ENCODE measurements around the gene MYEOV.

DNA sequence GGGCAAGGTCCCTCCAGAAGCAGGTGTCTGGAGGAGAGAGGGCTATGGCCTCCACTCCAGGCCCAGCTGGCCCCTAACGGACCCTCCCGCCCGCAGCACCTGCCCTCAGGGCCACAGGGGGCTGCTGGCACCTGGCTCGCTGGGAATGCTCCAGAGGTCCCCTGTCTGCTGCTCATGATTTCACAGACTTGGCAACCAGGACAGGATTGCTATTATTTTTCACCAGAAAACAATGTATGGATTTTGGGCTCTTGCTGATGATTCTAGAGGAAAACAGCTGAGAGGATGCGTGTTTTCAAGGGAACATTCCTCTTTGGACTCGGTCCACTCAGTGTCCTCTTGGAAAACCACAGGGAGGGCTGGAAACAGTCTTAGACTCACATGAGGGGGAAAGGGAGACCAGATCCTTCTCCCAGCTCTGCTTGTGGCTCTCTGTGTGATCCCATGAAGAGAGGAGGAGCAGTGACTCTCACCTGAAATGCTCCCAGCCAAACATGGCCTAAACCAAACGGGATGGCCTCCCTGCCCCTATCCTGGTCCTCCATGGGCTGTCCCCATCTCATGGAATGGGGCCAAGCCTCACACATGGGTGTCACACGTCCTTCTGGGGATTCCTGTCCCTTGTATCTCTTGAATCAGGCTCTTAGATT is 15.8 kb downstream of the MYEOV start:
- TF ChIP-seq, protein P1, sequence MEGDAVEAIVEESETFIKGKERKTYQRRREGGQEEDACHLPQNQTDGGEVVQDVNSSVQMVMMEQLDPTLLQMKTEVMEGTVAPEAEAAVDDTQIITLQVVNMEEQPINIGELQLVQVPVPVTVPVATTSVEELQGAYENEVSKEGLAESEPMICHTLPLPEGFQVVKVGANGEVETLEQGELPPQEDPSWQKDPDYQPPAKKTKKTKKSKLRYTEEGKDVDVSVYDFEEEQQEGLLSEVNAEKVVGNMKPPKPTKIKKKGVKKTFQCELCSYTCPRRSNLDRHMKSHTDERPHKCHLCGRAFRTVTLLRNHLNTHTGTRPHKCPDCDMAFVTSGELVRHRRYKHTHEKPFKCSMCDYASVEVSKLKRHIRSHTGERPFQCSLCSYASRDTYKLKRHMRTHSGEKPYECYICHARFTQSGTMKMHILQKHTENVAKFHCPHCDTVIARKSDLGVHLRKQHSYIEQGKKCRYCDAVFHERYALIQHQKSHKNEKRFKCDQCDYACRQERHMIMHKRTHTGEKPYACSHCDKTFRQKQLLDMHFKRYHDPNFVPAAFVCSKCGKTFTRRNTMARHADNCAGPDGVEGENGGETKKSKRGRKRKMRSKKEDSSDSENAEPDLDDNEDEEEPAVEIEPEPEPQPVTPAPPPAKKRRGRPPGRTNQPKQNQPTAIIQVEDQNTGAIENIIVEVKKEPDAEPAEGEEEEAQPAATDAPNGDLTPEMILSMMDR (IDR thresholded peaks at IDR 0.05) = no peak
- no peak for TF ChIP-seq ZFX (IDR thresholded peaks at IDR 0.05; ENCODE audit: borderline replicate concordance)

All from 22Rv1 (cell line).